BJ (cell line): ENCODE measurements around the gene ANKRD26. TPM values are rescaled to one million over a fixed set of nuclear protein-coding genes. Genes with fewer than 3 reads are reported as not detected.

Source experiments
- CTCF ChIA-PET: fragments of 350-600 bp; formaldehyde crosslinking; extraction: SDS; loops from one replicate; lab custom pipeline; 2021; ENCODE audit warnings: antibody characterized with exemption, inconsistent platforms; lab: Yijun Ruan, JAX
- POLR2A ChIA-PET: fragments of 300-600 bp; sonication (Branson Sonifier 250); formaldehyde crosslinking; extraction: SDS; loops from one replicate; lab custom pipeline; 2021; ENCODE audit warnings: antibody characterized with exemption; lab: Charles Lee
- DNase-seq: peaks from one replicate; pipeline ENCODE4 v3.0.0-alpha.2; 2011; ENCODE audit warnings: low read depth
- H3K27me3 ChIP-seq: 2 replicates; pipeline ENCODE4 v1.6.0; 2011; ENCODE audit warnings: low read length; ENCODE audit not compliant: control insufficient read depth, insufficient read depth
- H3K36me3 ChIP-seq: 2 replicates; pipeline ENCODE4 v1.5.1; 2011; ENCODE audit warnings: low read length; ENCODE audit not compliant: control insufficient read depth, insufficient read depth
- H3K4me3 ChIP-seq: 2 replicates; pipeline ENCODE4 v1.5.1; 2011; ENCODE audit warnings: low read depth, mild to moderate bottlenecking, control low read depth, low read length
- CTCF ChIP-seq: IDR thresholded peaks from 2 replicates; pipeline ENCODE4 v1.5.1; 2011; ENCODE audit warnings: low read depth, mild to moderate bottlenecking, control low read depth, inconsistent platforms, low read length, moderate library complexity; ENCODE audit not compliant: insufficient read depth
- polyA plus RNA-seq: library from polyadenylated mRNA; depleted of rRNA; stranded (reverse); fragments of >200 nt; gene quantifications from 2 replicates; pipeline ENCODE4 v1.2.3, GENCODE V29; 2011

Gene ANKRD26
- polyA plus RNA-seq, 1 experiment: 0.69 TPM

DNA sequence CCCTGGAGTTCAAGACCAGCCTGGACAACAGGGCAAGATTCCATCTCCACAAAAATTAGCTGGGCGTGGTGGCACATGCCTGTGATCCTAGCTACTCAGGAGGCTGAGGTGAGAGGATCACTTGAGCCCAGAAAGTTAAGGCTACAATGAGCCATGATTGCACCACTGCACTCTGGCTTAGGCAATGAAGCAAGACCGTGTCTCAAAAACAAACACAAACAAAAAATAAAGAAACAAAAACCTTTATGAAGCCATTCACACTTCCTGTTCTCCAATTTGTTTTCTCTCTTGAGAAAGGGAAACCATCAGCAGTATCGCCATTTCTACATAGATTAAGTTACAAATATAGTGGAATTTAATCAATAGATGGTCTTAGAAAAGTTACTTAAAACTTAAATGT lies 34.1 kb upstream of the ANKRD26 start:
- peaks cover 3% of the 10 kb centered on the region; the same call in 1 of the 2 replicates for H3K36me3 ChIP-seq

DNA sequence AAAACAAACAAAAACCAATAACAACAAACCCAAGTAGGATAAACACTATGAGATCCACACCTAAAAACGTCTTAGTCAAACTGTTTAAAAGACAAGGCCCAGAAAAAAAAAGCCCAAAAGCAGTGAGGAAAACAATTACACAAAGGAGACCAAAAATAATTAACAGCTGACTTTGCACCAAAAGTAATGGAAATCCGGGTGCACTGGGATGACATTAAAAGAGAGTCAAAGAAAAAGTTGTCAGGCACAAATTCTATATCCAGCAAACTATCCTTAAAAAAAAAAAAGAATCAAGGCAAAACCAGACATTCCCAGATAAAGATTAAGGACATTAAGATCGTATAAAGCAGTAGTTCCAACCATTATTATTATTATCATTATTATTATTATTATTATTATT lies 7.9 kb upstream of the ANKRD26 start:
- H3K27me3 ChIP-seq: no peaks in the 10 kb centered on the region
- no peak overlapping the region for H3K4me3 ChIP-seq
- no peak for TF ChIP-seq CTCF
- H3K36me3 ChIP-seq: peaks cover 5% of the 10 kb centered on the region
- POLR2A ChIA-PET: no interaction called here
- CTCF ChIA-PET: no interaction called here
- DNase-seq: no peak

More for the DNA sequence above, 34.1 kb upstream of the ANKRD26 start:
- DNase-seq: no peak
- no peak overlapping the region for H3K4me3 ChIP-seq
- no peaks in the 10 kb centered on the region for H3K27me3 ChIP-seq
- ChIA-PET CTCF (no interaction called here), POLR2A (no interaction called here)
- TF ChIP-seq CTCF: no peak

GRCh38 chr10:27104919-27105318 lies 4.6 kb upstream of the ANKRD26 start:
- ChIA-PET POLR2A (no interaction called here), CTCF (no interaction called here)
- no peak for TF ChIP-seq CTCF
- H3K27me3 ChIP-seq: no peaks in the 10 kb centered on the region
- H3K4me3 ChIP-seq: no peak overlapping the region
- no peak for DNase-seq
- peaks cover 1% of the 10 kb centered on the region; the same call in 1 of the 2 replicates for H3K36me3 ChIP-seq

DNA sequence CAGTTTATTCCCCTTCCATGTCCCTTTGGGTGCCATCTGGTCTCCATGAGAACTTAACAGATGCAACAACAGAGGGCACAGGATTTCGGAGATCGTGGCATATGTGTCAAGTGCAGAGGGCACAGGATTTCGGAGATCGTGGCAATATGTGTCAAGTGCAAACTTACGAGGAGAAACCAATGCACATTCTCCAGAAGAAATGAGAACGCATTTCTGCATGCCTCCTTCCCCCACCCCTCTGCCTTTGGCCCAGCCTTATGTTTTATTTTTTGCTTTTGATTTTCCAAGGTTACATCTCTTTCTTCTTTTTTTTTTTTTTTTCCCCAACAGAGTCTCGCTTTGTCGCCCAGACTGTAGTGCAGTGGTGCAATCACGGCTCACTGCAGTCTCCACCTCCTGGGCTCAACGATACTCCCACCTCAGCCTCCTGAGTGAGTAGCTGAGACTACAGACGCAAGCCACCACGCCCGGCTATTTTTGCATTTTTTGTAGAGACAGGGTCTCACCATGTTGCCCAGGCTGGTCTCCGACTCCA lies 586 bp upstream of the ANKRD26 start:
- DNase-seq: no peak
- TF ChIP-seq CTCF: no peak
- H3K4me3 ChIP-seq: peak overlapping the region; percentile 70
- H3K27me3 ChIP-seq: no peaks in the 10 kb centered on the region
- CTCF ChIA-PET: interaction anchor here (1.3 kb wide), 1 partner anchor 12 kb away, joined by 6 read pairs; no protein-coding TSS in a partner anchor
- POLR2A ChIA-PET: no interaction called here
- H3K36me3 ChIP-seq: peaks cover under 1% of the 10 kb centered on the region; the same call in 1 of the 2 replicates

DNA sequence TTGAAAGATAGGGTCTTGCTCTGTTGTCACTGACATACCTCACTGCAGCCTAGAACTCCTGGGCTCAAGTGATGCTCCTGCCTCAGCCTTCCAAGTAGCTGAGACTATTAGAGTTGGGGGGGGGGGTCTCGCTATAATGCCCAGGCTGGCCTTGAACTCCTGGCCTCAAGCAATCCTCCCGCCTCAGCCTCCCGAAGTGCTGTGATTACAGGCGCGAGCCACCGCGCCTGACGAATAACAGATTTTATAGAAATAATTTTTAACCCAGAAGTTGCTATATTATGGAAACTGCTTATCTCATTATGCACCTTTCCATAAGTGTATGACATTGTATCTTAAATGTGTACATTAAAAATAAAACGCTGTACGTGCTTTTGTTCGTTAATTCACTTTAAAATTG lies 846 bp downstream of the ANKRD26 start:
- CTCF ChIA-PET: no interaction called here
- POLR2A ChIA-PET: no interaction called here
- no peaks in the 10 kb centered on the region for H3K36me3 ChIP-seq
- no peaks in the 10 kb centered on the region for H3K27me3 ChIP-seq
- TF ChIP-seq CTCF: no peak
- DNase-seq: no peak
- peak overlapping the region; percentile 70 for H3K4me3 ChIP-seq
